ENCODE data around the gene KRTAP4-12. TPM values are rescaled to one million over a fixed set of nuclear protein-coding genes. Genes with fewer than 3 reads are reported as not detected.
"Not testable (repeated sequence)": the region's sequence is repeated elsewhere in the genome, so short reads cannot be mapped to it uniquely, and the experiment has no call there.

Gene KRTAP4-12
- polyA plus RNA-seq, 1 donor = not detected

DNA sequence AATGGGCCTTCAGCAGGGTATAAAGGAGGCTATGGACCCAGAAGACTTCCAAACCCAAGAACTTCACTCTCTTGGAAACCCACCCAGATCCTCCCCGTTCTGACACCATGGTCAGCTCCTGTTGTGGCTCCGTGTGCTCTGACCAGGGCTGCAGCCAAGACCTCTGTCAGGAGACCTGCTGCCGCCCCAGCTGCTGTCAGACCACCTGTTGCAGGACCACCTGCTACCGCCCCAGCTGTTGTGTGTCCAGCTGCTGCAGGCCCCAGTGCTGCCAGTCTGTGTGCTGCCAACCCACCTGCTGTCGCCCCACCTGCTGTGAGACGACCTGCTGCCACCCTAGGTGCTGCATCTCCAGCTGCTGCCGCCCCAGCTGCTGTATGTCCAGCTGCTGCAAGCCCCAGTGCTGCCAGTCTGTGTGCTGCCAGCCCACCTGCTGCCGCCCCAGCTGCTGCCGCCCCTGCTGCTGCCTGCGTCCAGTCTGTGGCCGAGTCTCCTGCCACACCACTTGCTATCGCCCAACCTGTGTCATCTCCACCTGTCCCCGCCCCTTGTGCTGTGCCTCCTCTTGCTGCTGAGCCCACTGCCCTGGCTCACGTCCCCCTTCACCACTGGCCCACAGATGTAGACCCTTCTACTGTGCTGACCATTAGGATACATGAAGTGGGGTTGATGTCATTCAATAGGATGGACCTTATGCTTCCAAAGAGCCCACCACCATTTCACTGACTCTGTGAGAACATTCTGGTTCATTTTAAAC is 39.7 kb downstream of the KRTAP4-12 start, which contains the start of gene KRTAP4-7:
Gene KRTAP4-7 (plus strand): TSS at position 51 of the 757 bp plus-strand sequence. CDS start 57 bp downstream, at position 108.
- DNase-seq = not testable (repeated sequence)

DNA sequence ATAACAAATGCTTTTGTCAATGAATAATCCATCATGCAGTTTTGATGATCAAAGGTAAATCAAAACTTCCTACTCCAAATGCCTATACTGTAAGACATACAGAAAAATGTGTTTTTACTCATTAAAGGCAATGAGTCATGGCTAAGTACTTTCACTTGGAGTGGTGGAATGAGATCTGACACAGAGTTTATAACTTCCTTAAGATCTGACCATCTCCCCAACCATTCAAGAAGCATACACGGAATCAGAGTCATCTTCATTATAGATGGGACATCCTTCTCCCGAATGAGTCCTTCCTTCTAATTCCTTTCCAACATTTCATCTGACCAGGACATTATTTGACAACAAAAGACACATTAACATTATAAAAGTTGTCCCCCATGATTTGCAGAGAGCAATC is 40.6 kb downstream of the KRTAP4-12 start:
- DNase-seq = not testable (repeated sequence)

DNA sequence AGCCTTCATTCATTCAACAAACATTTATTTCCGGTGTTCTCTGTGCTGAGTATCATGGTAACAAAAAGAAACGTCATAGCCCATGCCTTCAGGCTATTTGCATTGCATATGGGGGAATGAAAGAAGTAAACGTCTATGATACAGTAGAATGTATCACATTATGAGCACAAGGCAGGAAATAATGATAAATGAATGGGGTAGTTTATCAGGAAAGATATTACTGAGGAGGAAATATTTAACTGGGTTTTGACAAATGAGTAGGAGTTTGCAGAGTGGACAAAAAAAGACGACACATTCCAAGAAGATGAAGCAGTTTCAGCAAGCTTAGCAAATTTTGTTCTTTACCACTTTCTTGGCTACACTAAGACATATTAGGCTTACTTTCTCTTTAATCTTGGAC is 41.4 kb downstream of the KRTAP4-12 start:
- DNase-seq = no peak

DNA sequence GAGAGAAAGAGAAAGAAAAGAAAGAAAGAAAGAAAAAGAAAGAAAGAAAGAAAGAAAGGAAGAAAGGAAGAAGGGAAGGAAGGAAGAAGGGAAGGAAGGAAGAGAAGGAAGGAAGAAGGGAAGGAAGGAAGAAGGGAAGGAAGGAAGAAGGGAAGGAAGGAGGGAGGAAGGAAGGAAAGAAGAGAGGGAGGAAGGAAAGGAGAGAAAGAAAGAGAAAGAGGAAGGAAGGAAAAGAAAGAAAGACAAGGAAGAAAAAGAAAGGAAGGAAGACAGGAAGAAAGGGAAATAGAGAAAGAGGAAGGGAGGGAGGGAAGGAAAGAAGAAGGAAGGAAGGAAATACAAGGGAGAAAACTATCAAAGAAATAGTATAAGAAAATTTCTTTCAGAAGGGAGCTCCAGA is 47.2 kb downstream of the KRTAP4-12 start:
- DNase-seq = no peak

DNA sequence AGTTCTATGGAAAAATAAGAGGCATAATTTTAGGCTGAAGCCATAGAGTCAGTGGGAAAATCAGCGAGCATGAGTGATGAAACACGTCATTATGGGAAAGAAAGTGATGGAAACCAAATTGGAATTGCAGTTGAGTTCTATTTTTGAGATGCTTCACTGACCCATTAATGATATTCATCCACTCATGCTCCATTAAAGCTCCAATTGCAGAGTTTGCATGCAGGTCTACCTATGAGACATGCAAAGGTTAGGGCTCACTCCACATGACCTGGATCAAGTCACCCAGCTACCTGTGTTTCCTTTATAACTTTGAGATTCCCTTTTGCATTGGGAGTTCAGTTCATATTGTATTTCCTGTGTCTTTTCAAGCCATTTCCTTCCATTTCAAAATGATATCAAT is 50.3 kb downstream of the KRTAP4-12 start:
- DNase-seq = no peak

Other genes with a start within 250 kb of the KRTAP4-12 start
- gene KRT20, start 238.9 kb downstream of the KRTAP4-12 start, polyA plus RNA-seq (ENCODE audit: insufficient read length) = not detected
- gene KRT23, start 186.5 kb downstream of the KRTAP4-12 start, polyA plus RNA-seq (ENCODE audit: insufficient read length) = 0.23 TPM
- 2.9 TPM for gene KRT39, start 157.2 kb downstream of the KRTAP4-12 start, polyA plus RNA-seq (ENCODE audit: insufficient read length)
- 3.9 TPM for gene KRT40, start 139.9 kb downstream of the KRTAP4-12 start, polyA plus RNA-seq (ENCODE audit: insufficient read length)
- gene KRTAP3-3, start 130.0 kb downstream of the KRTAP4-12 start, polyA plus RNA-seq (ENCODE audit: insufficient read length) = not detected
- gene KRTAP3-2, start 124.3 kb downstream of the KRTAP4-12 start, polyA plus RNA-seq (ENCODE audit: insufficient read length) = 0.28 TPM
- gene KRTAP3-1, start 115.1 kb downstream of the KRTAP4-12 start, polyA plus RNA-seq (ENCODE audit: insufficient read length) = not detected
- not detected for gene KRTAP1-5, start 97.0 kb downstream of the KRTAP4-12 start, polyA plus RNA-seq (ENCODE audit: insufficient read length)
- gene KRTAP1-4, start 94.0 kb downstream of the KRTAP4-12 start, polyA plus RNA-seq (ENCODE audit: insufficient read length) = not detected
- gene KRTAP1-3, start 89.3 kb downstream of the KRTAP4-12 start, polyA plus RNA-seq (ENCODE audit: insufficient read length) = not detected
- not detected for gene KRTAP1-1, start 82.7 kb downstream of the KRTAP4-12 start, polyA plus RNA-seq (ENCODE audit: insufficient read length)
- not detected for gene KRTAP2-1, start 76.9 kb downstream of the KRTAP4-12 start, polyA plus RNA-seq (ENCODE audit: insufficient read length)
- not detected for gene KRTAP2-2, start 69.0 kb downstream of the KRTAP4-12 start, polyA plus RNA-seq (ENCODE audit: insufficient read length)
- not detected for gene KRTAP2-3, start 64.1 kb downstream of the KRTAP4-12 start, polyA plus RNA-seq (ENCODE audit: insufficient read length)
- not detected for gene KRTAP2-4, start 58.3 kb downstream of the KRTAP4-12 start, polyA plus RNA-seq (ENCODE audit: insufficient read length)
- not detected for gene KRTAP4-7, start 40.0 kb downstream of the KRTAP4-12 start, polyA plus RNA-seq (ENCODE audit: insufficient read length)
- gene KRTAP4-8, start 26.0 kb downstream of the KRTAP4-12 start, polyA plus RNA-seq (ENCODE audit: insufficient read length) = not detected
- not detected for gene KRTAP4-16, start 22.0 kb downstream of the KRTAP4-12 start, polyA plus RNA-seq (ENCODE audit: insufficient read length)
- not detected for gene KRTAP4-9, start 18.8 kb downstream of the KRTAP4-12 start, polyA plus RNA-seq (ENCODE audit: insufficient read length)
- not detected for gene KRTAP4-11, start 5.8 kb downstream of the KRTAP4-12 start, polyA plus RNA-seq (ENCODE audit: insufficient read length)
- gene KRTAP4-6, start 16.4 kb upstream of the KRTAP4-12 start, polyA plus RNA-seq (ENCODE audit: insufficient read length) = not detected
- gene KRTAP4-5, start 25.6 kb upstream of the KRTAP4-12 start, polyA plus RNA-seq (ENCODE audit: insufficient read length) = not detected
- gene KRTAP4-4, start 36.6 kb upstream of the KRTAP4-12 start, polyA plus RNA-seq (ENCODE audit: insufficient read length) = not detected
- not detected for gene KRTAP4-3, start 44.0 kb upstream of the KRTAP4-12 start, polyA plus RNA-seq (ENCODE audit: insufficient read length)
- not detected for gene KRTAP4-2, start 54.0 kb upstream of the KRTAP4-12 start, polyA plus RNA-seq (ENCODE audit: insufficient read length)
- not detected for gene KRTAP4-1, start 60.7 kb upstream of the KRTAP4-12 start, polyA plus RNA-seq (ENCODE audit: insufficient read length)
- gene KRTAP9-1, start 65.7 kb upstream of the KRTAP4-12 start, polyA plus RNA-seq (ENCODE audit: insufficient read length) = not detected
- not detected for gene KRTAP9-2, start 102.5 kb upstream of the KRTAP4-12 start, polyA plus RNA-seq (ENCODE audit: insufficient read length)
- not detected for gene KRTAP9-3, start 108.3 kb upstream of the KRTAP4-12 start, polyA plus RNA-seq (ENCODE audit: insufficient read length)
- gene KRTAP9-8, start 113.8 kb upstream of the KRTAP4-12 start, polyA plus RNA-seq (ENCODE audit: insufficient read length) = not detected
- gene KRTAP9-4, start 125.5 kb upstream of the KRTAP4-12 start, polyA plus RNA-seq (ENCODE audit: insufficient read length) = not detected
- not detected for gene KRTAP9-9, start 131.2 kb upstream of the KRTAP4-12 start, polyA plus RNA-seq (ENCODE audit: insufficient read length)
- gene KRTAP9-6, start 141.2 kb upstream of the KRTAP4-12 start, polyA plus RNA-seq (ENCODE audit: insufficient read length) = 0.30 TPM
- gene KRTAP9-7, start 151.5 kb upstream of the KRTAP4-12 start, polyA plus RNA-seq (ENCODE audit: insufficient read length) = not detected
- not detected for gene KRTAP29-1, start 178.7 kb upstream of the KRTAP4-12 start, polyA plus RNA-seq (ENCODE audit: insufficient read length)
- not detected for gene KRTAP16-1, start 185.1 kb upstream of the KRTAP4-12 start, polyA plus RNA-seq (ENCODE audit: insufficient read length)
- not detected for gene KRTAP17-1, start 191.5 kb upstream of the KRTAP4-12 start, polyA plus RNA-seq (ENCODE audit: insufficient read length)
- not detected for gene KRT33A, start 226.6 kb upstream of the KRTAP4-12 start, polyA plus RNA-seq (ENCODE audit: insufficient read length)
- gene KRT33B, start 245.6 kb upstream of the KRTAP4-12 start, polyA plus RNA-seq (ENCODE audit: insufficient read length) = not detected